OCI-LY7 (cell line): ENCODE measurements around the gene LARGE1. TPM values are rescaled to one million over a fixed set of nuclear protein-coding genes. Genes with fewer than 3 reads are reported as not detected.

ENCODE experiments used
- BruUV-seq: library from RNA; stranded (reverse); fragments of 400-500 nt; replicated peaks from 2 replicates; lab custom pipeline; 2021; lab: Mats Ljungman, UMichigan
- CTCF ChIA-PET: fragments of 300-600 bp; sonication (Branson Sonifier 250); formaldehyde crosslinking; loops from one replicate; lab custom pipeline; 2022; ENCODE audit warnings: antibody characterized with exemption; ENCODE audit not compliant: unreplicated experiment; lab: Charles Lee
- POLR2A ChIA-PET: fragments of 300-600 bp; sonication (Branson Sonifier 250); formaldehyde crosslinking; loops from one replicate; lab custom pipeline; 2022; ENCODE audit warnings: antibody characterized with exemption; lab: Charles Lee
- DNase-seq: peaks from one replicate; pipeline ENCODE4 v3.0.0-alpha.2; 2015; ENCODE audit warnings: low spot score
- H2AFZ ChIP-seq: fragments of 200-600 bp; sonication (generic), shearing (Covaris generic); 2 replicates; pipeline ENCODE4 v1.6.1; 2014; ENCODE audit warnings: mild to moderate bottlenecking, antibody characterized with exemption, low read length, moderate library complexity
- H3K27ac ChIP-seq: fragments of 200-600 bp; sonication (generic); 2 replicates; pipeline ENCODE4 v1.5.1; 2014; ENCODE audit warnings: mixed run types, low read depth, mild to moderate bottlenecking, moderate library complexity, low read length, inconsistent platforms; ENCODE audit not compliant: poor library complexity, severe bottlenecking
- H3K36me3 ChIP-seq: fragments of 200-600 bp; sonication (generic); 2 replicates; pipeline ENCODE4 v1.6.1; 2014; ENCODE audit warnings: mild to moderate bottlenecking, antibody characterized with exemption, low read length, moderate library complexity, mixed read lengths; ENCODE audit not compliant: insufficient read depth
- H3K4me1 ChIP-seq: fragments of 200-600 bp; sonication (generic); 2 replicates; pipeline ENCODE4 v1.5.1; 2014; ENCODE audit warnings: mild to moderate bottlenecking, low read length; ENCODE audit not compliant: insufficient read depth, poor library complexity, severe bottlenecking
- H3K4me2 ChIP-seq: fragments of 200-600 bp; sonication (generic); 2 replicates; pipeline ENCODE4 v1.6.1; 2014; ENCODE audit warnings: mild to moderate bottlenecking, low read length
- H3K4me3 ChIP-seq: fragments of 200-600 bp; sonication (generic); 2 replicates; pipeline ENCODE4 v1.5.1; 2014; ENCODE audit warnings: mild to moderate bottlenecking, low read depth, low read length; ENCODE audit not compliant: poor library complexity, severe bottlenecking
- H3K79me2 ChIP-seq: fragments of 200-600 bp; sonication (generic); 2 replicates; pipeline ENCODE4 v1.6.1; 2016; ENCODE audit warnings: low read depth, mild to moderate bottlenecking, low read length, moderate library complexity, mixed read lengths; ENCODE audit not compliant: insufficient read depth
- H3K9me2 ChIP-seq: fragments of 200-600 bp; sonication (generic); 2 replicates; pipeline ENCODE4 v1.6.1; 2016; ENCODE audit warnings: mild to moderate bottlenecking, low read length, mixed read lengths; ENCODE audit not compliant: insufficient read depth
- H3K9me3 ChIP-seq: fragments of 200-600 bp; sonication (generic); 2 replicates; pipeline ENCODE4 v1.6.1; 2014; ENCODE audit warnings: mild to moderate bottlenecking, mixed run types, low read length, mixed read lengths
- H4K20me1 ChIP-seq: fragments of 200-600 bp; sonication (generic); 2 replicates; pipeline ENCODE4 v1.6.1; 2014; ENCODE audit warnings: mild to moderate bottlenecking, antibody characterized with exemption, low read length, moderate library complexity, mixed read lengths; ENCODE audit not compliant: insufficient read depth
- EZH2phosphoT487 ChIP-seq: fragments of 200-600 bp; sonication (generic); IDR thresholded peaks from 2 replicates; pipeline ENCODE4 v1.6.1; 2018; ENCODE audit warnings: low read depth, borderline replicate concordance, mild to moderate bottlenecking, mixed run types, antibody characterized with exemption, low read length, moderate library complexity, mixed read lengths
- intact Hi-C: fragments of 100-400 bp; cut with micrococcal nuclease; formaldehyde crosslinking; loops from one replicate; pipeline ENCODE4 v1.10.0; 2022; ENCODE audit not compliant: unreplicated experiment
- total RNA-seq, 2 experiments: library from RNA; depleted of rRNA in 1 of 2; stranded (reverse); fragments of >200 nt in 1 of 2; shearing (Covaris generic) in 1 of 2; gene quantifications; 2 replicates each; pipeline ENCODE4 v1.2.3, GENCODE V29; 2014 to 2022
- TF ChIP-seq, protein P1 (sequence below): fragments of 200-600 bp; sonication (generic); conservative IDR thresholded peaks from 2 replicates; pipeline ENCODE4 v1.5.1; 2014; ENCODE audit warnings: mild to moderate bottlenecking, antibody characterized with exemption, low read length, moderate library complexity, mixed read lengths

LARGE1 gene
- total RNA-seq, 2 experiments from 2014 or later: 31.5 to 31.9 TPM

DNA sequence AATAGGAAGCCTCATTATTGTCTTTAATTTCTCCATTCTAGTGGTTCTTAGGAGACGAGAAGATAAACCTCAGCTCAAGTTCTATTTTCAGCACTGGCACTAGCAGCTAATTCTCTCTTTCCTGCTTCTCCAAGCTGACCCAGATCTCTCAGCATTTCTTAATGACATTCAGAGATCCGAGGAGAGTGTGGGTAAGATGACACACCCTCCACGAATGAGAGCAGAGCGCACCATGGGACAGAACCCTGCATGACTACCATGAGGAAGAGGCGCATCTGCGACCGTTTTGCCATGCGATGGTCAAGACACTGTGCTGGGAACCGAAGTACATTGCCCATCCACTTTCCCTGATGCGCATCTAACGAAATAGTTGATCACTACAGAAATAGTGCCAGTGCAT, 241.8 kb downstream of the LARGE1 start:
- CTCF ChIA-PET: interaction anchor here (0.6 kb wide), 1 partner anchor 1458 kb away, joined by 3 read pairs; no protein-coding TSS in a partner anchor
- Histone ChIP-seq H3K79me2 (no peaks in the 10 kb centered on the region), H3K27ac (no peak overlapping the region), H3K9me2 (no peaks in the 10 kb centered on the region), H2AFZ (no peak overlapping the region), H3K4me1 (no peaks in the 10 kb centered on the region), H3K4me2 (no peak overlapping the region), H4K20me1 (no peaks in the 10 kb centered on the region), H3K9me3 (no peaks in the 10 kb centered on the region), H3K4me3 (no peak overlapping the region), H3K36me3 (no peaks in the 10 kb centered on the region)
- POLR2A ChIA-PET: interaction anchor here (0.6 kb wide), 2 partner anchors 89 to 1096 kb away, joined by 3 to 4 read pairs; no protein-coding TSS in a partner anchor
- intact Hi-C loops: no loop called here
- DNase-seq: no peak
- TF ChIP-seq, protein P1, sequence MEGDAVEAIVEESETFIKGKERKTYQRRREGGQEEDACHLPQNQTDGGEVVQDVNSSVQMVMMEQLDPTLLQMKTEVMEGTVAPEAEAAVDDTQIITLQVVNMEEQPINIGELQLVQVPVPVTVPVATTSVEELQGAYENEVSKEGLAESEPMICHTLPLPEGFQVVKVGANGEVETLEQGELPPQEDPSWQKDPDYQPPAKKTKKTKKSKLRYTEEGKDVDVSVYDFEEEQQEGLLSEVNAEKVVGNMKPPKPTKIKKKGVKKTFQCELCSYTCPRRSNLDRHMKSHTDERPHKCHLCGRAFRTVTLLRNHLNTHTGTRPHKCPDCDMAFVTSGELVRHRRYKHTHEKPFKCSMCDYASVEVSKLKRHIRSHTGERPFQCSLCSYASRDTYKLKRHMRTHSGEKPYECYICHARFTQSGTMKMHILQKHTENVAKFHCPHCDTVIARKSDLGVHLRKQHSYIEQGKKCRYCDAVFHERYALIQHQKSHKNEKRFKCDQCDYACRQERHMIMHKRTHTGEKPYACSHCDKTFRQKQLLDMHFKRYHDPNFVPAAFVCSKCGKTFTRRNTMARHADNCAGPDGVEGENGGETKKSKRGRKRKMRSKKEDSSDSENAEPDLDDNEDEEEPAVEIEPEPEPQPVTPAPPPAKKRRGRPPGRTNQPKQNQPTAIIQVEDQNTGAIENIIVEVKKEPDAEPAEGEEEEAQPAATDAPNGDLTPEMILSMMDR: no peak
- TF ChIP-seq EZH2phosphoT487: no peak
- no TSS peak for BruUV-seq

DNA sequence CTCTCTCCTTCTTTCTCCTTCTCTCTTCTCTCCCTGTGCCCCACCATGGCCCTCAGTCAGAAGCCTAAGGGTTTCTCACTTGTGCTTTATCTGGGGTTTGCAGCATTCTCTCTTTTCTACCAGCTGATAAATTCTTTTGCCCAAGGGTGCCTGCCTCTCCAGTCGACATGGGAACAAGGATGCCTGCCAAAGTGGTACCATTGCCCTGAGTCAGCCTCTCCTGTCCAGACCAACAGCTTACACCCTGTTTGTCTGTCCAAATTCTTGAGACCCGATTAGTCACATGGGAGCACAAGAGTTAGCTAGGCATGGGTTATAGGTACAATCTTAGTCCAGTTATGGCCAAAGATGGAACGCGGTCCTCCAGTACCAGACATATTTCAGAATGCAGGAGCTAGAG, 242.7 kb downstream of the LARGE1 start:
- no peaks in the 10 kb centered on the region for H4K20me1 ChIP-seq
- H3K9me3 ChIP-seq: no peaks in the 10 kb centered on the region
- intact Hi-C loops: no loop called here
- BruUV-seq: no TSS peak
- DNase-seq: no peak
- no peak overlapping the region for H3K4me3 ChIP-seq
- H3K79me2 ChIP-seq: no peaks in the 10 kb centered on the region
- no peak overlapping the region for H3K4me2 ChIP-seq
- no peaks in the 10 kb centered on the region for H3K4me1 ChIP-seq
- TF ChIP-seq, protein P1: no peak
- no peak for TF ChIP-seq EZH2phosphoT487
- H3K36me3 ChIP-seq: no peaks in the 10 kb centered on the region
- ChIA-PET POLR2A (interaction anchor here (0.6 kb wide), 1 partner anchor 26 kb away, joined by 3 read pairs; no protein-coding TSS in a partner anchor), CTCF (no interaction called here)
- H3K27ac ChIP-seq: no peak overlapping the region
- H3K9me2 ChIP-seq: no peaks in the 10 kb centered on the region
- H2AFZ ChIP-seq: no peak overlapping the region

GRCh38 chr22:33674357-33674756, 245.9 kb downstream of the LARGE1 start:
- TF ChIP-seq EZH2phosphoT487: no peak
- TF ChIP-seq, protein P1: no peak
- no peaks in the 10 kb centered on the region for H4K20me1 ChIP-seq
- no peaks in the 10 kb centered on the region for H3K9me2 ChIP-seq
- intact Hi-C loops: no loop called here
- no TSS peak for BruUV-seq
- no peaks in the 10 kb centered on the region for H3K36me3 ChIP-seq
- ChIA-PET CTCF (no interaction called here), POLR2A (interaction anchor here (0.5 kb wide), 1 partner anchor 178 kb away, joined by 3 read pairs; no protein-coding TSS in a partner anchor)
- H3K9me3 ChIP-seq: no peaks in the 10 kb centered on the region
- no peak overlapping the region for H2AFZ ChIP-seq
- H3K4me2 ChIP-seq: no peak overlapping the region
- H3K4me1 ChIP-seq: no peaks in the 10 kb centered on the region
- H3K4me3 ChIP-seq: no peak overlapping the region
- no peak for DNase-seq
- H3K27ac ChIP-seq: no peak overlapping the region
- H3K79me2 ChIP-seq: no peaks in the 10 kb centered on the region
